HG03159 (cell line): ENCODE measurements around the gene SCAI.
"Not testable (repeated sequence)": the region's sequence is repeated elsewhere in the genome, so short reads cannot be mapped to it uniquely, and the experiment has no call there.

Experiments used
- ATAC-seq: cut with Tn5 transposase; IDR thresholded peaks from one replicate; pipeline ENCODE4 v1.9.1; 2021; ENCODE audit warnings: mild to moderate bottlenecking, moderate library complexity; ENCODE audit not compliant: unreplicated experiment

The SCAI gene

DNA sequence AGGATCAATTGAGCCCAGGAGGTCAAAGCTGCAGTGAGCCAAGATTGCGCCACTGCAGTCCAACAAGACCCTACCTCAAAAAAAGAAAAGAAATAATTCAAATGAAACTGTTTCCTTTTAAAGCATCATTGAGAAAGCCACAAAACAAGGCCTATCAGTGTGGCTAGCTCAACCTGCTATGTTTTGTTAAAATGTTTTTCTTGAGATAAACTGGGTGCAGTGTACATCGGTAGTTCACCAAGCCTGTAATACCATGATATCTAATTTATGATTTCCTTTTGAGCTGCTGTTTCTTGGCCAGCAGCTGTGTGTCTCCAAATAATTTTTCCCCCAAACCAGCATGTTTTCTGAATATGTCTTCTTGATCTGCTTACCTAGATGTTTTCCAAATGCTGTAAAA is 105.2 kb downstream of the SCAI start:
- no peak for ATAC-seq

GRCh38 chr9:125028041-125028440 is 115.3 kb downstream of the SCAI start:
- ATAC-seq, result no peak

- no peak for ATAC-seq
These were observed 118.4 kb downstream of the SCAI start for GRCh38 chr9:125024917-125025316.

- no peak for ATAC-seq
These were observed 122.3 kb downstream of the SCAI start for GRCh38 chr9:125021069-125021468.

GRCh38 chr9:125015655-125016054 is 127.7 kb downstream of the SCAI start:
- not testable (repeated sequence) for ATAC-seq

DNA sequence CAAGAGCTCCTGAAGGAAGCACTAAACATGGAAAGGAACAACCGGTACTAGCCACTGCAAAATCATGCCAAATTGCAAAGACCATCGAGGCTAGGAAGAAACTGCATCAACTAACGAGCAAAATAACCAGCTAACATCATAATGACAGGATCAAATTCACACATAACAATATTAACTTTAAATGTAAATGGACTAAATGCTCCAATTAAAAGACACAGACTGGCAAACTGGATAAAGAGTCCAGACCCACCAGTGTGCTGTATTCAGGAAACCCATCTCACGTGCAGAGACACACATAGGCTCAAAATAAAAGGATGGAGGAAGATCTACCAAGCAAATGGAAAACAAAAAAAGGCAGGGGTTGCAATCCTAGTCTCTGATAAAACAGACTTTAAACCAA is 131.3 kb downstream of the SCAI start:
- not testable (repeated sequence) for ATAC-seq

DNA sequence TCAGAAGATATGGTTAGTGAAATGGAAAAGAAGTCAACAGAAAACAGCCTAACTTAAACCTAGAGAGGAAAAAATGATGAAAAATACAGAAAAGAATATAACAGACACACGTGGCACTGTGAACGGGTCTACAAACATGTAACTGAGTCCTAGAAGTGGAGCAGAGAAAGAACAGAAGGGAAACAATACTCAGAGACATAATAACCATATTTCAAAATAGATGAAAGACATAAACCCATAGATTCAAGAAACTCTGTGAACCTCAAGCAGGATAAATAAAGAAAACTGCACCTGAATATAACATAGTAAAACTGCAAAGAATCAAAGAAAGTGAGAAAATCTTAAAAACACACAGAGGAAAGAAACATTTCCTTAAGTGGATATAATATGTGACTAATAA is 134.7 kb downstream of the SCAI start:
- no peak for ATAC-seq

DNA sequence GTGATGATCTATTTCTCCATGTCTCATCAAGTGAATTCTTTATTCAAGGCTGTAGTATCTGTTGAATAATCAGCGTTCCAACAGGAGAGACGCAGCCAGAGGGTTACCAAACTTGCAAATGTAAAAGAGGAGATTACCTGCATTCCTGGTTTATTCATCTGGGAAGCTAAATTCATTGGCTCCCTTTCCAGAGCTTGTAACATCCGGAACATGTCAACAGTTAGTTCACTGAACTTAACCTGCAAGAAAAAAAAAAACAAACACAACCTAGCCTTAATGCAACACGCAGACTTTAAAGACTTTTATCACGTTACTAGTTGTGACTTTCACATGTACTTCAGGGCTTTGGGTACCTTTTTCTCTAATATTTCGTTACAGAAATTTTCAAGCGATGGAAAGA is 140.0 kb downstream of the SCAI start:
- ATAC-seq, result no peak

GRCh38 chr9:124983698-124984097 is 159.6 kb downstream of the SCAI start:
- no peak for ATAC-seq

DNA sequence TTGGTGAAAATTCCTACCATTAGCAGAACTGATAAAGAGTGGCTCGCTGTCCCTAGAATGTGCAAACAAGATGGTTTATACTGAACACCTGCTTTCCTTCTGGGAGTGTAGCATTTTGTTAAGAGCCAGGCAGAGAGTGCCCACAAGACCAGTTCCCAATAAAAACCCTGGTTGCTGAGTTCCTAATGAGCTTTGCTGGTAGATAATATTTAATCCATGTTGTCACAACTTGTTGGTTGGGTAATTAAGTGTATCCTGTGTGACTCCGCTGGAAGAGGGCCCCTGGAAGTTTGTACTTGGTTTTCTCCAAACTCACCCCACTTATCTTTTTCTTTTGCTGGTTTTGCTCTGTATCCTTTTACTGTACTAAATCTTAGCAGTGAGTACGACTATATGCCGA is 162.9 kb downstream of the SCAI start:
- ATAC-seq, result no peak

DNA sequence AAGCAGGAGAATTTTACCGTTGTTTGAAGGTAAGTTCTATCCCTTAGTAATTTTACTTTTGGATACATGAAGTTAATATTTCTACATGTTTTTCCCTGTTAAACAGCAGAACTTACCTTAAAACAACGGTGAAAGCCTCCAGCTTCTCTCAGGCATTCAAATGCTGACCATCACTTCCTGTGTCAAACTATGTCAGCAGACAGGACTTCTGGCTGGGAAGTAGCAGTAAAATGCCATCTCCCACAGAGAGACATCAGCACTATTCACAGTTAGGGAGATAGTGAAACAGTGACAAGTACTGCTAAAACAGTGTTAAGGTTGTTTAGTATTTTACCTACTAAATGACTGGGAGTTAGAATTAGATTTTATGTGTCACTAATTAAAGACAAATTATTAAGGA is 168.2 kb downstream of the SCAI start:
- no peak for ATAC-seq

DNA sequence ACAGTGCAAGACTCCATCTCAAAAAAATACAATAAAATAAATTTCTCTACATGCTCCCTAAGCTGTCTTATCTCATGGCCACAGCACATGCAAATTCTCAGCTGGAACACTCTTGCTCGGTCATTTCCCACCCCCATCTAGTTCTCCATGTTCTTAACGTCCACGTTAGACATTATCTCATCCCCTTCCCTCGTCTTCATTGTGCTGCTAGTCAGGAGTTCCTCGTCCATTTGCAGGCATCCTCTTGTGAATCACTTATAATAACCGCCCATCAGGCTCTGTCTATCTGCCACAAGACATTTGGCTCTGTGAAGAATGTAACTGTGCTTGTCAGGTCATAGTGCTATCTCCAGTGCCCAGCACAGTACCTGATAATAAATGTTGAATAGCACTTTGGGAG is 169.5 kb downstream of the SCAI start:
- ATAC-seq, result no peak

DNA sequence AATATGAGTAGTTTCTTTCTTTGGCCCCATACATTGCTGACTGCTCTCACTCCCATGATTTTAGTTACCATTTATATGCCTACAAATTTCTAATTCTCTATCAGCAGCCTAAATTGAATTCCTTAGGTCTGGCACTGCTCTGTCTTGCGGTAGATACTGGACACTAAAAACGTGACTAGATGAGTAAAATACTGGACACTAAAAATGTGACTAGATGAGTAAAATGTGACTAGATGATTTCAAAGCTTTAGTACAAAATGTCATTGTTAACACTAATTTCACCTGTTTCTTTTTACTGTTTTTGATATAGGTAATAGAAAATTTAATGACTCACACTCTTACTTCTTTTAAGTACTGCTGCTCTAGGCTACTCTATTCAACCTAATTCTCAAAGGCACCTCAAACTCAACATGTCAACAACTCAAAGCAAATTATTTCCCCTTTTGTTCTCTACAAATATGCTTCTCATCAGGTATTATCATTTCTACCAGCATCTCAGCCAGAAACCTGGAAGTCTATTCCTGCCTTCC is 171.0 kb downstream of the SCAI start:
- no peak for ATAC-seq

DNA sequence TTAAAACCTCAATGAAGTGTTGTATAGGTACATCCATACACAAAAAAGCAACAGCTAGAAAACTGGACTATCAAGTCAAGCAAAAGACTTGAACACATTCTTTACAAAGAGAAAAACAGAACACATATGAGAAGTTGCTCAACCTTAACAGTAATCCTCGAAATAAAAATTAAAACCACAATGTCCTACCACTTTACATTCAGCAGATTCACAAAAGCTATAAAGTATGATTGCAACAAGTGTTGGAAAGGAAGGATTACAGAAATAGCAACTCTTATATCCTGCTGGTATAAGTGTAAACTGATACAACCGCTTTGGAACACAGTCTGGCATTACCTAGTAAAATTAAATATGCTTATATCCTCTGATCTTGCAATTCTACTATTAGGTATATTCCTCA is 173.9 kb downstream of the SCAI start:
- ATAC-seq, result no peak

GRCh38 chr9:124968238-124968637 is 175.1 kb downstream of the SCAI start:
- no peak for ATAC-seq

DNA sequence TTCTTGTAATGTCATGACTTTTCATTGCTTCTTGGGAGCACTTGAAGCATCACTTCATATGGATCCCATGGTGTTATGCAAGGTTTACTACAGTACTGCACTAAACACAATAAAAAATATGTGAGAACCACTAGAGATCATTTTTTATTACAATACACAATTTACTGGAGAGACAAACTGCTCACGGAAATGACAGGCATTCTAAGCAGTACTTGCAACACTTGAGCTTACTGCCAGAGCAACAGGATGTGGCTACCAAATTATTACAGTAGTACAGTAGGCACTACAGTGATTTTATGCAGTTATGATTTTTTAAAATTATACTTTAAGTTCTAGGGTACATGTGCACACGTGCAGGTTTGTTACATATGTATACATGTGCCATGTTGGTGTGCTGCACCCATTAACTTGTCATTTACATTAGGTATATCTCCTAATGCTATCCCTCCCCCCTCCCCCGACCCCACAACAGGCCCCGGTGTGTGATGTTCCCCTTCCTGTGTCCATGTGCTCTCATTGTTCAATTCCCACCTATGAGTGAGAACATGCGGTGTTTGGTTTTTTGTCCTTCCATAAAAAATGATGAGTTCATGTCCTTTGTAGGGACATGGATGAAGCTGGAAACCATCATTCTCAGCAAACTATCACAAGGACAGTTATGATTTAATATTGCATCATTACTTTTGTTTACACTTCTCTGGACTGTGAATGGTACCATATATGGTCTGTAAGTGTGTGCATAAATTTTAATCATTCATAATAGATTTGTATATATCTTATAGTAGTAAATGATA is 177.4 kb downstream of the SCAI start:
- ATAC-seq, result not testable (repeated sequence)

DNA sequence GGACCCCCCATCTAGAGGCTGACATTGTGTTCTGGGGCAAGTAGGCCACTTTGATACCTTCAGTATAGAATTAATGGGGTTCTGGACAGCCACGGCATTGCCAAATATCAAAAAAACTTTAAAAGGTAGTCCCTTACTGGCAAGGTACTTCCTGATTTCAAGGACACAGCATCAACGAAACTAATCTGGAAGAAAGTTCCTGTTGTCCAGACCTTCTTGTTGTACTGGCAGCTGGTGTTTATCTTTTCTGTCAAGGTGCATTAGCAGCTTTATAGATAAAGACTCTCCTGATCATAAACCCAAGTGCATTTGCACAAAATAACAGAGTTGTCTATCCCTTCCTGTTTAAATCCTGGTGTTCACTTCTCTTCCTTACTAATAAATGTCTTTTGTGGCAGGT is 178.7 kb downstream of the SCAI start:
- no peak for ATAC-seq

DNA sequence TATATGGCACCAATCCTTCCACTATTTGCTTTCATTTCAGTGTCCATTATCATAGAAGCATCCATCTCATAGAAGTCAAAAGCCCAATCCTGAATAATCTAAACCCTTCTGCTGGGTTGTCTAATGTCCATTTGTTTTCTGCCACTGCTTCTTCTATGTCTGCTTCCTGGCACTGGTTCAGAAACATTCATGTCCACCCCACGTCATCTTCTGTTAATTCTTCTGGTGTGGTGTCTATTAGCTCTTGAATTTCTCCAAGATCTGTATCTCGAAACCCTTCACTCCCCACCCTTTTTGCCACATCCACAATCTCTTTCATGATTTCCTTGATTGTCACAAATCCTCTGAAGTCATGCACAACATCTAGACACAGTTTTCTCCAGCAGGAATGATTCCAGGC is 179.3 kb downstream of the SCAI start:
- no peak for ATAC-seq

DNA sequence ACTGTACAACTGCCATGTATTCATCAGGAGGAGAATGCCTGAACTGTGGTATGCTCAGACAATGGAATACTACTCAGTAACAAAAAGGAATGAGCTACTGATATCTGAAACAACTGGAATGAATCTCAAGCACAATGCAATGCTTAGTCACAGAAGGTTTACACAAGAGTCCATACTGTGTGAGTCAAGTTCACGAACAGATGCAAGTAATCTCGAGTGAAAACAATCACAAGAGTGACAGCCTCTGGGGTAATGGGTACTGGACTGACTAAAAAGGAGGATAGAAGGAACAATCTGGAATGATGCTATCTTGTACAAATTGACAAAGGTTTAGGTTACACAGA is 182.9 kb downstream of the SCAI start:
- ATAC-seq, result no peak

GRCh38 chr9:124959671-124960408 is 183.5 kb downstream of the SCAI start:
- ATAC-seq, result not testable (repeated sequence)

DNA sequence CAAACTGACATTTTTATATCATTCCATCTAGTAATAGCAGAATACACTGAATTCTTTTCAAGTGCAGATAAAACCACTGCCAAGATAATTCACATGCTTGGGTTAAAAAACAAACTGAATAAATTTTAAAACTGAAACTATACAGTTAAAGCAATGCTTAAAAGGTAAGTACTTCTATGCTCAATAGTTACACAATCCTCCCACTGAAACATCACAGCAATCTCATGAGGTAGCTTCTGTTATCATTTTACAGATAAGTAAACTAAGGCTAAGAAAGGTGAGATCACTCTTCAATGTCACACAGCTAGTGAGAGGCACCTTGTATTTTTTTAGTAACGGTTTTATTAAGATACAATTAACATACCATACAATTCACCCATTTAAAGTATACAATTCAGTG is 189.1 kb downstream of the SCAI start:
- no peak for ATAC-seq

DNA sequence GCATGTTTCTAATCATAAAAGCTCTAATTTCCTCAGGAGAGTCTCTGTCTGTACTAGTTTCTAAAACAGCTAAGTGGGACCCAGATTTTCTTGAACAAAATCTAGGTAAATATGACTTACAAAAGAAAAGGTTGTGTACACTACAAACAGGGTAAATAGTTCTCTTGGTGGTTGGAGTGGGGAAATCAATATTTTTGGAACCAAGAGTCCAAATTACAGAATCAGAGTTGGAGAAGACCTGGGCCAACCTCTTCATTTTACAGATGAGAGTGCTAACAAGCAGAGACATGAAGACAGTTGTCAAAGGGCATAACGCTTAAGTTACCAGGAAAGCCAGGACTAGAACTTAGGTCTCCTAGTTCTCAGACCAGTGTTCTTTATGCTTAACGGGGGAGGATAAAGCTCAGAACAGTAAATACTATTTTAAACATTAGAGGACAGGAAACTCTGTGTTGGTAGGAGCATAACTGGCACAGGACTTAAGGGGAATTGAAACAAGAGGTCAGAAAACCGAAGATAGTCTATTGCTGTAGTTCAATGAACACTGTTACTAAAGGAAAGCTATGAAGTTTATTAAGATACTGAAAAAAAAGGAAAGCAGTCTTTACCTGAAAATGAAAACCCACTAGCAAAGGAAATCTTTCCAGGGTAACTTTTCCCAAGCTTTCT is 193.1 kb downstream of the SCAI start:
- no peak for ATAC-seq
